EH (cell line): ENCODE measurements around the gene INSYN2A.

Experiments
- DNase-seq: peaks from one replicate; pipeline ENCODE4 v3.0.0-alpha.2; 2015; ENCODE audit warnings: low read depth

Gene INSYN2A

DNA sequence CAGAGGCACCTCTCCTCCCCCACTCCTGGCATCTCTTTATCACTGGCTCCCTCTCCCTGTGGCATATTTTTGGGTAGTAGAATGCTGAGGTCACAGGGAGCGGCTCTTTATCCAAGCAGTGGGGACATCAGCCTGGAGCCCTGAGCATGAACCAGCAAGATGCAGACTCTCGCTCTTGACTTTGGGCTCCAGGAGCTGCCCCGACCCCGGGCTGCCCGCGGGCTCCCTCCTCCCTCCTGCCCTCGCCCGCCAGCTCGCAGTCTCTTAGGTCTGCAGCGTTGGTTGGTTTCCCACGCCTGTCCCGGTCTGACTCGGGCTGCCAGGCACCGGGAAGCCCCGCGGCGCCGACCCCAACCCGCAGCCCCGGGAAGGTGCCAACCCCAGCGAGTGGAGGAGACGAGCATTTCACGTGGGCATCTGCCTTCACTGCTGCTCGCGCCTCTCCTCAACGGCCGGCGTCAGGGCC is 1.3 kb downstream of the INSYN2A start:
- peak; percentile 41 for DNase-seq

DNA sequence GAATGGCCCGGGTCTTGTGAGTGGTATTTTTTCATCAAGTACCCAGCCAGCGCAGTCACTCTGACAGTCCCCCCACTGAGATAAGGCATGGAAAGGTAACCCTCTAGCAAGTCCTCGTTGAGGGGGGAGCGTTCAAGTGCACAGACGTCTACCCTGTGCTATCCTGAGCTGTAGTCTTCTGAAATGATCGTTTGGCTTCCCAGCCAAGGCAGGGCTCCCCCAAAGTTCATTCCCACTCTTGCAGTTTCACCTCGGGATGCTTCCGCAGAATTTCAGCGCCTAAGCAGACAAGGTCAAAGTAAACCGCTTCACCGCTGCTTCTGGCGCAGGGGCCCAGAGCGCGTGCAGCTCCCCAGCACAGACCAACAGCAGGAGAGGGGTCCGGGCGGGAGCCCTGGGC is 1.8 kb downstream of the INSYN2A start:
- no peak for DNase-seq

DNA sequence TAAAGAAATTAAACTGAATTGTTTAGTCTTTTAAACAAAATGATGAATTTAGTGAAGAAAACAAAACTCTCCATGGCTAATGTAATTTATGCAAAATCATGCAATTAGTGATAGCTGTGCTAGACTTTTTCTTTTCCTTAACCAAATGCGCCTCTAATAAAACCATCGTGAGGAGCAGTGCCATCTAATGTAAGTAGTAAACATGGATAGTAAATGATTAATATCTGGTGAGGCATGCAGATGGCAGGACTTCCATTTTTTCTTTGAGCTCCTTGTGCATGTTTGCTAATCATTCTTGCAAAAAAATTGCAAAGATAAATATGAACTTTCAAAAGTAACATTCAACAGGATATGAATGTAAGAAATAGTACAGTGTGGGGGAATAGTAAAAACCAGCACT is 2.3 kb downstream of the INSYN2A start:
- DNase-seq: no peak

DNA sequence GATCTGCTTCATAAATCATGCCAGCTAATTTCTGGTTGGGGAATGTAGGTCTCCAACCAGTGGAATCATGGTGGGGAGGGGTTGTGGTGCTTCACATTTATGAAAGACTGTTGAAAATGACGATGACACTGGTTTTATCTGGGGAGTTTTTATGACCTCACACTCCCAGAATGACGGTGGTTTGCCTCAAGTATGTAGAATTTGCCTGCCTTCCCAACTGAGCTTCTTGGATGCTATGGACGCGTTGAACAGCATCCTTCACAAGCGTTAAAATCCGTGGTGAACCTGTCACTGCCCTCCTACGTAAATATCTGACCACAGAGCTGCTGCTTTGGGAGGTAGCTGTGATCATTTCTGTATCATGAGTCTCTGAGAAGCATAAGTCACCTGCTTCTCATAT is 3.3 kb downstream of the INSYN2A start:
- peak; percentile 32 for DNase-seq

GRCh38 chr10:127190427-127190826 is 6.0 kb downstream of the INSYN2A start:
- DNase-seq: no peak

- no peak for DNase-seq
These were observed 7.2 kb downstream of the INSYN2A start for GRCh38 chr10:127189226-127189625.

DNA sequence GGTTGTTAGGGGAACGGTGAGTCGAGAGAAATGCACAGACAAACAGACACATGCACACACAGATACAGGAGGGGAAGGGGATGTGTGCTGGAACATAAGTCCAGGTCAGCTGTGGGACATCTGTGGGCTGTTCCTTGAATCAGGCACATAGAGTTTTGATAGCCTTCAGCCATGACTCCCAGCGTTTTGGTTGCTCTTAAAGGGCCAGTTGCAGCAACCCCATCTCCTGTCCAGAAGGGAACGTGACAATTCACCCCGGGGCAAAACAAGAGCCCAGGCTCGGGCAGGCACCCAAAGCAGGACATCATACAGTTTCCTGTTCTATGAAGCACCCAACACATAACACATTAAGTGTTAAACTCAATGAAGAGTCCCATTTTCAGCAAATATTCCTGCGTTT is 9.6 kb downstream of the INSYN2A start:
- peak; percentile 73 for DNase-seq

- DNase-seq: no peak
These were observed 11.8 kb downstream of the INSYN2A start for GRCh38 chr10:127184582-127184981.

DNA sequence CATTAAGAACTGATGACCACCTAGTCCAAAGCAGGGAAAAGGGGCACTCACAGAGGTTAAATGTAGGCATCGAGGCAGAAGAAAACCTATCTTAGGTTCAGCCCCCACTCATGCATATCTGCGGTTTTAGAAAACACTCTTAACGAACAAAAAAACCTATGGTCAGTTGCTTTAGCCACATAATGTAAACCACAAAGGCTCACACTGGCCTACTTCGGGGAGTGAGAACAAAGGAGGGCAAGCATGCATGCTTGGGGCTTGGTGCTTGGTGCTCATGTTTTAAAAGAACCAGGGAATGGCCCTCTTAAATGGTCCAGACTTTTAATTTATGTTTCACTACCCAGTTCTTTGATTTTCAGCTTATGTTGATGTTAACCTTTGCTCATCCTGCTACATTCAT is 14.2 kb downstream of the INSYN2A start:
- no peak for DNase-seq

DNA sequence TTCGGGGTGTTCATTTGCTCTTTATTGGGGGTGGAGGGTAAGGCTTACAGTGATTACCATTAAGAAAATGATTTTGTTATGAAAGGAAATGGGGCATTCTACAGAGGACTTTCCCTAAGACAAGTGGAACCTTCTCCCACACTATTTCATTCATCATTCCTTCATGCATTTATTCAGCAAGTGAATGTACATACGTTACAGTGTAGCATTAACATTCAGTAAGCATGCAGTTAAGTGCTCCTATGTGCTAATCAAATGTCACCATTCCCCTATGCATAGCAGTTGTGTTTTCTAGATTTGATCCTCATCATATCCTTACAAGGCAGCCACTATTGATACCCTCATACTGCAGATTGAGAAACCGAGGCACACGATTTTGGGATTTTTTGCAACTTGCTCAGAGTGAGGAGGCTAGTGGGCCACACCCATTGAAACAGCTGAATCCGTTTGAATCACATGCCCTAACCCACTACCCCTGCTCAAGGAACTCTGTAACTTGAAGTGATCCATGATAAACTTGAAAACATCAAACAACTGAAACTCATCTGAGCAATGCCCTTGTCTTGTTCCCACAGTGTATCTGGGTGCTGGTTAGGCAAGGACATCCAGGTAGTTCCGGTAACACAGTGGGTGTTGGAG is 16.7 kb downstream of the INSYN2A start:
- DNase-seq: no peak

GRCh38 chr10:127176649-127177048 is 19.7 kb downstream of the INSYN2A start:
- no peak for DNase-seq

- DNase-seq: no peak
These were observed 20.9 kb downstream of the INSYN2A start for GRCh38 chr10:127175357-127176110.

- no peak for DNase-seq
These were observed 21.5 kb downstream of the INSYN2A start for GRCh38 chr10:127174866-127175265.

- no peak for DNase-seq
These were observed 28.1 kb downstream of the INSYN2A start for GRCh38 chr10:127168261-127168660.

DNA sequence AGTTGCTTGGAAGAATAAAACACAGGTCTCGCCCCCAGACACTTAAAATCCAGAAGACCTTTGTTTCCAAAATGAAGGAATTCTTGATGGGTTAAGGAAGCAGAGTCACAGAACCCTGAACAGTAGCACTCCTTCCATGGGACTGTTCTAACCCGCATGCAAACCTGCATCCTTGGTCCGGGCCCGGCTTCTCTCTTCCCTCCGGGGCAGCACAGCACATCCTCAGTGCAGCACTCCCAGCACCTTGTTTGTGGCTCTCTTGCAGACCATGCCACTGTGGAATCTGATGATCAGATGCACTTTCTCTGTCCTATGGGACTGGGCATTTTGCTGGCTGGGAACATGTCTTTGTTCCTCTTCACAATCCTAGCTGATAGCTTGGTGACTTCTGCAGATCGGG is 33.5 kb downstream of the INSYN2A start:
- DNase-seq: no peak

DNA sequence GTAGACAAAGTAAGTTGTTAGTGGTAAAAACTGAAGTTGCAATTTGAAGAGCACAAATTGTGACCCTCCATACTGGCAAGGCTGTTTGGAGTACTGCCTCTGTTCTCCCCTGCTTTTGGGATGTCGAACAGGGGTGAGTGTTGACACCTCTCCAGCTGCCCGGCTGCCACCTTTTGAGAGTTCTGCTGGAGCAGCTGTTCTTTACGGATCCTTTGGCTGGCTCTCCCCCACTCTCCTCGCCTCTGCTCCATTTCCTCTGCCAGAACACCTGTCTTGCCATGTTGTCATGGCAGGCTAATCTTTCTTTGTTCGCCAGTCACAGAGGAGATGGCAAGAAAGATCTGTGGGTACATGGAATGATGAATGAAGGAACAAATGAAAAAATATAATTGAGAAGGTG is 34.9 kb downstream of the INSYN2A start:
- DNase-seq: no peak

DNA sequence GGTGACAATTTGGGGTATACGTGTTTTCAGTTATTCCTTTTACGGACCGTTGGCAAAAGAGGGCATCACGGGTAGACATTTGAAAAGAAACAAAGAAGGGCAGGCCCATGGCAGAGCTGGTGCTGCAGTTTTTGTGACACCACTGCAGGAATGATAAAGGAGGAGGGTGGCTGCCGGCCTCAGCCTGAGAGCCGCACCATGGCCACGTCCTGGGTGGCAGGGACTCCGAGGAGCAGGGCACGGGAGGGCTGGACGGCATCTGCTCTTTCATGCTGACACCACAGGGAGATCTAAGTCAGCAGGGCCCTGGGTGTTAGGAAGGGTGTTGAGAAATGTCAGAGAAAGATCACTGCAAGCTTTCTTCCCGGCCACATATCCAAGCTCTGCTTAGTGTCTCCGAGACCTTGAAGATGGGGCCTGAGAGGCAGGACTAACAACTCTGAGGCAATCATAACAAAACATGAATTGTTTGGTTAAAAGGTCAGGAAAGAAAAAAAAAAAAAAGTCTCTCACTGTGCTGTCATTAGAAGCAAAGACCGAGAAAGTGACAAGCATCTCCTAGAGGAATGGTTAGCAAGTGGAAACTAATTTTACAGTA is 36.6 kb downstream of the INSYN2A start:
- no peak for DNase-seq

DNA sequence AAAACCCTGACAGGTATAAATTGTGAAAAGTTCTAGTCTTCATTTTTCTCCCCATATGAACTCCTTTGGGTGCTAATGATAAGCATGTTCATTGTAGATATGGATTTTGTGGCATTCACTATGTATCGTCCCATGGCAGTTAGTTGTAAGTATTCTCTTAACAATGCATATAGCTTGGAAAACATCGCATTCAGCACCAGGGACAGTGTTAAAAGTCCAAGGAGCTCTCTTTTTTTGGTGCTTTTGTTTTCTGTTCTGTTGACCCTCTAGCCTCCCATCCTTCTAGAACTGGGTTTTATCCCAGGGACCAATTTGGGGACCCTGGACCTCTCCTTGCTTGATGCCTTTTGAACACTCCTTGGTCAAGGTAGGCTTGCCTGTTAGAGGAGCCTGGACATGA is 37.7 kb downstream of the INSYN2A start:
- peak; percentile 7 for DNase-seq

DNA sequence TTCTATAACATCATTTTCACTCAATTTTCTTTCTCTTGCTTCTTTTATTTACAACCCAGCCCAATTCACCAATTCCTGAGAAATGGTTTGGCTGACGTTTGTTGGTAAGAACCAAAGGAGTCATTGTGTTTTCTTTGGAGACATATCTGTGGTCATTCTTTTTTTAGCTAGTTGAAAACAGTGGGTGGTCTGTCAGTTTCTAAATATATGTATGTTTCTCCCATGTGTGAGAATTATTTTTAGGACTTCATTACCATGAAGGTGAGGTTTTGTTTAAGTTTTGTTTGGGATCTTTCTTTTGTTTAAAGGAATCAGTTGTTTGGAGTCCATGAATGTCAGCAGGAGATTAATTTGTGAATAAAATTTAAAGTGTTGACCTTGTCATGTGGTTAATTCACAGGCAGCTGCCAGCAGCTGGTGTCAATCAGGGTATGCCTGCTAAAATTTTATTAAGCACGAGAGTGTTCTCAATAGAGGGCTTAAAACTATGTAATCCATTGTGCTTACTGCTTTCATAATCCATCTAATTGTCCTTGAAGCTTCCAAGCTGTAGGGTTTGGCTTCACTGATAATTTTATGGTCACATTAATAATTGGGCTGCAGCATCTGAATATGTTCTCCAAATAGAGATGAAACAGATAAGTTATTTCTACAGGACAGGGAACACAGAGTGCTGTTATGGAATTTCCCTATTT is 38.7 kb downstream of the INSYN2A start:
- peak; percentile 61 for DNase-seq

GRCh38 chr10:127157089-127157488 is 39.3 kb downstream of the INSYN2A start:
- no peak for DNase-seq

- no peak for DNase-seq
These were observed 41.4 kb downstream of the INSYN2A start for GRCh38 chr10:127154831-127155620.

DNA sequence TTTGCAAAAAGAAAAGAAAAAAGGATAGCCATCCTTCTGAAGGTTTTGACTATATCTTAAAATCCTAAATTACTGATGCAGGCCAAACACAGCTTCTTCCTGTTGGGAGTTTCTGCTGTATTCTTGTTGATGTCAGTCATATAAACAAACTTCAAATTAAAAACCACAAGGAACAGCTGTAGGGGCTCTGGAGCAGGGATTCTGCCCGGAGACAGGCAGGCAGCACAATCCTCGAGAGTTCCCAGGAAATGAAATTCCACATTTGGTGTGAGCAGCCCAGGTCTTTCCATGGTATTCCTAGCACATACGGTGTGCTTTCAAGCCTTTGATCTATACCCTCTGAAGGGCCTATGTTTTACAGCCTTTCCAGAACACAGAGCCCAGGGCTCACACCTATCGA is 43.2 kb downstream of the INSYN2A start:
- DNase-seq: peak; percentile 49
